GM18517 (cell line): ENCODE results near the gene MISFA.
"Not testable (repeated sequence)": the region's sequence is repeated elsewhere in the genome, so short reads cannot be mapped to it uniquely, and the experiment has no call there.

Source experiments
- ATAC-seq: cut with Tn5 transposase; IDR thresholded peaks from one replicate; pipeline ENCODE4 v1.9.1; 2021; ENCODE audit warnings: mild to moderate bottlenecking, moderate library complexity; ENCODE audit not compliant: unreplicated experiment

The MISFA gene

GRCh38 chr11:18599739-18600230, at the start of gene MISFA:
Gene MISFA (plus strand): TSS chr11:18599789. CDS start chr11:18599929, 140 bp downstream.
- ATAC-seq, result no peak

- no peak for ATAC-seq
Observed at GRCh38 chr11:18563090-18563730, 36.4 kb upstream of the MISFA start.

- no peak for ATAC-seq
Observed at GRCh38 chr11:18564149-18564548, 35.4 kb upstream of the MISFA start.

GRCh38 chr11:18566406-18566805, 33.2 kb upstream of the MISFA start:
- ATAC-seq, result no peak

- no peak for ATAC-seq
Observed at GRCh38 chr11:18567081-18567480, 32.5 kb upstream of the MISFA start.

- ATAC-seq, result no peak
Observed at GRCh38 chr11:18575361-18575760, 24.2 kb upstream of the MISFA start.

- ATAC-seq, result peak; percentile 86
Observed at GRCh38 chr11:18578975-18579598, 20.5 kb upstream of the MISFA start.

GRCh38 chr11:18580113-18580766, 19.3 kb upstream of the MISFA start:
- ATAC-seq, result no peak

GRCh38 chr11:18581825-18582224, 17.8 kb upstream of the MISFA start:
- ATAC-seq, result no peak

- peak; percentile 53 for ATAC-seq
Observed at GRCh38 chr11:18588297-18589252, 11.0 kb upstream of the MISFA start, which contains the start of gene UEVLD. Gene UEVLD (minus strand): TSS chr11:18588734. CDS start chr11:18588654, 80 bp downstream.

- no peak for ATAC-seq
Observed at GRCh38 chr11:18590571-18590970, 9.0 kb upstream of the MISFA start.

- not testable (repeated sequence) for ATAC-seq
Observed at GRCh38 chr11:18594088-18594487, 5.5 kb upstream of the MISFA start.

GRCh38 chr11:18594999-18595749, 4.4 kb upstream of the MISFA start:
- no peak for ATAC-seq

- ATAC-seq, result no peak
Observed at GRCh38 chr11:18600915-18601569, 1.5 kb downstream of the MISFA start.

- ATAC-seq, result no peak
Observed at GRCh38 chr11:18608376-18608775, 8.8 kb downstream of the MISFA start.

GRCh38 chr11:18611196-18611595, 11.6 kb downstream of the MISFA start:
- ATAC-seq, result no peak

GRCh38 chr11:18612394-18612793, 12.8 kb downstream of the MISFA start:
- ATAC-seq, result no peak

GRCh38 chr11:18614667-18615066, 15.1 kb downstream of the MISFA start:
- ATAC-seq, result no peak

- ATAC-seq, result peak; percentile 96
Observed at GRCh38 chr11:18615628-18616392, 16.2 kb downstream of the MISFA start.
